GM13976 (cell line): ENCODE data around the gene KCMF1.

Source experiments
- DNase-seq: peaks from one replicate; pipeline ENCODE4 v3.0.0; 2012; ENCODE audit warnings: low spot score
- in situ Hi-C: fragments of 300-500 bp; cut with MboI; formaldehyde crosslinking; loops from one replicate; pipeline ENCODE4 v1.12.0; 2022; ENCODE audit warnings: low sequenced_read_pairs, mixed read lengths, inconsistent platforms; ENCODE audit not compliant: unreplicated experiment
- TF ChIP-seq, protein P1 (sequence below): IDR thresholded peaks from 2 replicates; pipeline ENCODE4 v1.5.1; 2012; ENCODE audit warnings: borderline replicate concordance, mild to moderate bottlenecking; ENCODE audit not compliant: insufficient read depth; ENCODE audit errors: extremely low read depth, missing control alignments, control extremely low read depth

Gene KCMF1

DNA sequence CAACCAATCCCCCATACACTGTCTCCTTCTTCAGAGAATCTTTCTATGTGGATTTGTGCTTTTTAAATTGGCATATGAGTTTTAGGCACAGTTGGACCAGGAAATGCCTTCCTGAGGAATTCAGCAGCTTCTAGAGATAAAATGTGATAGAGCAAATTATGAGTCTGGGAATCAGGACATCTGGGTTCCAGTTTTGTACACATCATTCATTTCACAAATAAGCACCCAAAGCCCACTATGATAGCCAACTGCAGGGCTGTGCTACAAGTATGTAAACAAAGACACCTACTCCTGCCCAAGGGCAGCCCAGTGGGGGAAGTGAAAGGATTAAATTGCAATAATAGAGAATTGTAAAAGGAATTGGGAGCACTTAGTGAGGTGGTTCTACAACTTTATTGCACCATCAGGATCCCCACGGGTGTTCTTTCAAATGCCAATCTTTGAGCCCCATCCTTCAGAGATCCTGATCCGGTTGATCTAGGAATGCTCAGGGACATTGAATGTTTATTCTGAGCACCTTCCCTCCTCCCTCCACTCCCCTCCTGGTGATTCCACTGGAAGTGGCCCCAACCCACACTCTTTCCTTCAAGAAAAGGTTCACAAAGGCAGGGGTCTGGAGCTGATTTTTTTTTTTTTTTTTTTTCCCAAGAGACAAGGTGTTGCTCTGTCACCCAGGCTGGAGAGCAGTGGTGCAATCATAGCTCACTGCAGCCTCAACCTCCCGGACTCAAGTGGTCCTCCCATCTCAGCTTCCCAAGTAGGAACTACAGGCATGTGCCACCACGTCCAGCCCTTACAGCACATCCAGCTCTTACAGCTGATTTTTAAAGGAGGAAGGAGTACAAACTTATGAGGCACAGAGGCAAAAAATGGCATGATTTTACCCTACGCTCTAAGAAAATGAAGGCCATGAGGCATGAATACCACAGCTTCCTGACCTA lies 11.1 kb upstream of the KCMF1 start:
- TF ChIP-seq, protein P1, sequence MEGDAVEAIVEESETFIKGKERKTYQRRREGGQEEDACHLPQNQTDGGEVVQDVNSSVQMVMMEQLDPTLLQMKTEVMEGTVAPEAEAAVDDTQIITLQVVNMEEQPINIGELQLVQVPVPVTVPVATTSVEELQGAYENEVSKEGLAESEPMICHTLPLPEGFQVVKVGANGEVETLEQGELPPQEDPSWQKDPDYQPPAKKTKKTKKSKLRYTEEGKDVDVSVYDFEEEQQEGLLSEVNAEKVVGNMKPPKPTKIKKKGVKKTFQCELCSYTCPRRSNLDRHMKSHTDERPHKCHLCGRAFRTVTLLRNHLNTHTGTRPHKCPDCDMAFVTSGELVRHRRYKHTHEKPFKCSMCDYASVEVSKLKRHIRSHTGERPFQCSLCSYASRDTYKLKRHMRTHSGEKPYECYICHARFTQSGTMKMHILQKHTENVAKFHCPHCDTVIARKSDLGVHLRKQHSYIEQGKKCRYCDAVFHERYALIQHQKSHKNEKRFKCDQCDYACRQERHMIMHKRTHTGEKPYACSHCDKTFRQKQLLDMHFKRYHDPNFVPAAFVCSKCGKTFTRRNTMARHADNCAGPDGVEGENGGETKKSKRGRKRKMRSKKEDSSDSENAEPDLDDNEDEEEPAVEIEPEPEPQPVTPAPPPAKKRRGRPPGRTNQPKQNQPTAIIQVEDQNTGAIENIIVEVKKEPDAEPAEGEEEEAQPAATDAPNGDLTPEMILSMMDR, result no peak
- in situ Hi-C loops, result no loop called here
- no peak for DNase-seq

GRCh38 chr2:84962917-84963316 lies 8.0 kb upstream of the KCMF1 start:
- in situ Hi-C loops, result no loop called here
- DNase-seq, result no peak
- TF ChIP-seq, protein P1, result no peak

DNA sequence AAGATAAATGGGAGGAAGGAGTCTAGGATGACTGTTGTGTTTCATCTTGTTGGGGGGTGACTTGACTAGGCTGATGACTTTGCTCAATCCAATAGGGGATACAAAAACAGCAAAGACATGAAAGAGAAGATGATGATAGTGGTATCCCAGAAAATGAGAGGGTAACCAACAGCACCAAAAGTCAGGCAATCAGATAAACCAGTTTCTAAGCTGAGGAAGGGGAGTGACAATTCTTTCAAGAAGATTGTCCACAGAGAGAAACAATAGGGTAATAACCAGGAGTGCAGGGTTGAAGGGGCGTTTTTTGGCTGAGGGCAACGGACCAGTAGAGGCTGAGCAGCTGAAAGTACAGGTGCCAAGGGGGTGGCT lies 7.7 kb upstream of the KCMF1 start:
- TF ChIP-seq, protein P1, result no peak
- no peak for DNase-seq
- in situ Hi-C loops, result no loop called here

DNA sequence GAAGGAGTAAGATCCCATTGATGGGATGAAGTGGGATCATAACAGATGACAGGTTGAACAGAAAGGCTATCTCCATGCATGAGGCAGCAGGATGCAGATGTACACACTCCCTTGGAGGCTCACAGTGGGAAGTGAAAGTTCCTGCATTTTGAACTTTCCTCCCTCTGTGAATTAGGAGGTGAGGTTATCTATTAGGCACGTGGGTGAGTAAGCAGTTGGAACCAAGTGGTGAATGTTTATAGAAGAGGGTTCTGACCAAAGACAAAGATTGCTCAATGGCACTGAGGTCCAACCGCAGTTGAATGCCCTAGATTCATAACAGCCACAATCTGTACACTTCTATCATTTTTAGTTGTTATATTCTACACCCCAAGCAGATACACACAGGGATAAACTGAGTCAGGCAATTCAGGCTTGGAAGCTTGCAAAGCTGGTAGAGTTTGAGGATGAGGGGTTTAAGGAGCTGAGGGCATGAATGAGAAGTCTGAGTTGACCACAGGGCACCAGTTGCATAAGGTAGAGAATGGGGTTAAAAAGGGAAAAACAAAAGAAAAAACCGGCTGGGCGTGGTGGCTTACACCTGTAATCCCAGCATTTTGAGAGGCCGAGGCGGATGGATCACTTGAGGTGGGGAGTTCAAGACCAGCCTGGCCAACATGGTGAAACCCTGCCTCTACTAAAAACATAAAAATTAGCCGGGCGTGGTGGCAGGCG lies 7.1 kb upstream of the KCMF1 start:
- TF ChIP-seq, protein P1, result no peak
- DNase-seq, result no peak
- in situ Hi-C loops, result no loop called here

DNA sequence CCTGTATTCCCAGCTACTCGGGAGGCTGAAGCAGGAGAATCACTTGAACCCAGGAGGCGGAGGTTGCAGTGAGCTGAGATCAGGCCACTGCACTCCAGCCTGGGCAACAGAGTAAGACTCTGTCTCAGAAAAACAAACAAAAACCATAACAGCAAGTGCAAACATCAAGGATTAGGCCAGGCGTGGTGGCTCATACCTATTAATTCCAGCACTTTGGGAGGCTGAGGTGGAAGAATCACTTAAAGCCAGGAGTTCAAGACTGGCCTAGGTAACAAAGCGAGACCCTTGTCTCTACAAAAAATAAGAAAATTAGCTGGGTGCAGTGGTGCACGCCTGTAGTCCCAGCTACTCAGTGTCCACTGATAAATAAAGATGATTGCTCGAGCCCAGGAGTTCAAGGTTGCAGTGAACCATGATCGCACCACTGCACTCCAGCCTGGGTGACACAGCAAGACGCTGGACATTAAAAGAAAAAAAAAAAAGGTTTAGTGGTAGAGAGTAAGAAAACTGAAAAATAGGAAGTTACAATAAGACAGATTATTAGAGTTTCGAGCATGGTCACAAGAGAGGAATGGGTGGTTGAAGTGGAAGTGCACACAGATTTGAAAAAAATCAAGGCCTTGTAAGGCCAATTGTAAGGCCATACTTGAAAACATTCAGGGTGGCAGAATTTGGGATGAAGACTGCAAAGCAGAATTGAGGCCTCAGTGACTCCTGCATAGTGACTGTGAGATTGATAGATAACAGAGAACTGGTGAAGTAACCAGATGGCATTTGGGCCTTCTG lies 6.4 kb upstream of the KCMF1 start:
- TF ChIP-seq, protein P1, result no peak
- in situ Hi-C loops, result no loop called here
- DNase-seq, result no peak

GRCh38 chr2:84965192-84965516 lies 5.8 kb upstream of the KCMF1 start:
- DNase-seq, result no peak
- in situ Hi-C loops, result no loop called here
- TF ChIP-seq, protein P1, result no peak
